Right ventricle myocardium inferior (tissue), 1 donor: ENCODE measurements around the gene ADGRG4. TPM values are rescaled to one million over a fixed set of nuclear protein-coding genes. Genes with fewer than 3 reads are reported as not detected.
"Not testable (repeated sequence)": the region's sequence is repeated elsewhere in the genome, so short reads cannot be mapped to it uniquely, and the experiment has no call there.

Source experiments
- ATAC-seq: fragments of 200-7000 bp; cut with Tn5 transposase; one replicate; pipeline ENCODE4 v1.9.1; 2020; ENCODE audit warnings: mild to moderate bottlenecking, moderate library complexity
- DNase-seq: peaks from one replicate; pipeline ENCODE4 v3.0.0; 2021; ENCODE audit errors: missing footprints
- intact Hi-C: fragments of 100-400 bp; cut with DNase I; formaldehyde crosslinking; loops from one replicate; pipeline ENCODE4 v1.11.0; 2022
- total RNA-seq: library from RNA; stranded (reverse); fragmentation: NEBNext Ultra II Directional; extraction: Animal tissue kit (Norgen Biotek cat#: 25700); gene quantifications from one replicate; pipeline ENCODE4 v1.2.1, GENCODE V29; 2021
- donor health status: DM: no; HTN: yes; CAD: no; lungs with severe emphysema.

ADGRG4 gene
- total RNA-seq, 1 donor from 2014 or later = not detected

DNA sequence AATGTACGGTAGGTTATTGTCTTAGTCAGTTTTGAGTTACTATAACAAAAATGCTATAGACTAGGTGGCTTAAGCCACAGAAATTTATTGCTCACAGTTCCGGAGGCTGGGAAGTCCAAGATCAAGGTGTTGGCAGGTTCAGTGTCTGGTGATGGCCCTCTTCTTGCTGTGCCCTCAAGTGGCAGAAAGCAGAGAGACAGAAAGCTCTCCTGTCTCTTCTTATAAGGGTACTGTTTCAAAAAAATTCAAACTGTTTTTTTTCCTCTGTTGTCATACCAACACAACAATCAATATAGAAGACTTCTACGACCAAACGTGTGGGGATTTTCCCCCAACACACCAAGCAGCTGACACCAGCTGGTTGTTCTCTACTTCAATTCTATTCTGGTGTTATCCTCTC, 53.4 kb downstream of the ADGRG4 start:
- no peak for DNase-seq
- ATAC-seq = no peak
- intact Hi-C loops = no loop called here

DNA sequence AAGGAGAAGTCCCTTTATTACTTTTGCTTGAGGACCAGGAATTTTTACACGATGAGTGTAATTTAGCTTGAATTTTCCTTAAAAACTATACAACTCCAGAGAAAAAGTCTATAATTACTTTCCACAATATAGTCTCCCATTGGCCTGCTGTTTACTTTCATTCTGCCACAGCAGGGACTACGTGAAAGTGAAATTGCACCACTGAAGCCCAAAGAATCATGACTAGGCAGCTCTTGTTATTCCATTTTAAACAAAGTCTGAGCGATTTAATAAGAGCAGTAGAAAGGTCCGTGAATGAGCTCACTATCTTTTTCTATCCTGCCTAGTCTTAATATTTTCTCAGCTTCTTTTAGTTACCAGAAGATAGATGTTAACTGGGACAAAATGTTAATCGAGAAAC, 68.6 kb downstream of the ADGRG4 start:
- intact Hi-C loops = no loop called here
- DNase-seq = no peak
- ATAC-seq = no peak

DNA sequence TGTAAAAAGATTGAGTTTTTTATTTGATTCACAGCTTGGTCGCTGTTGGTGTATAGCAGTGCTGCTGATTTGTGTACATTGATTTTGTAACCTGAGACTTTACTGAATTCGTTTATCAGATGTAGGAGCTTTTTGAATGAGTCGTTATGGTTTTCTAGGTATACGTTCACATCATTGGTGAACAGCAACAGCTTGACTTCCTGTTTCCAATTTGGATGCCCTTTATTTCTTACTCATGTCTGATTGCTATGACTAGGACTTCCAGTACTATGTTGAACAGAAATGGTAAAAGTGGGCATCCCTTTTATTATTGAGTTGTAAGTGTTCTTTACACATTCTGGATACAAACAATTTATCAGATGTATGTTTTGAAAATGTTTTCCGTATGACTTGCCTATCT, 76.0 kb downstream of the ADGRG4 start:
- ATAC-seq = no peak
- intact Hi-C loops = no loop called here
- no peak for DNase-seq

DNA sequence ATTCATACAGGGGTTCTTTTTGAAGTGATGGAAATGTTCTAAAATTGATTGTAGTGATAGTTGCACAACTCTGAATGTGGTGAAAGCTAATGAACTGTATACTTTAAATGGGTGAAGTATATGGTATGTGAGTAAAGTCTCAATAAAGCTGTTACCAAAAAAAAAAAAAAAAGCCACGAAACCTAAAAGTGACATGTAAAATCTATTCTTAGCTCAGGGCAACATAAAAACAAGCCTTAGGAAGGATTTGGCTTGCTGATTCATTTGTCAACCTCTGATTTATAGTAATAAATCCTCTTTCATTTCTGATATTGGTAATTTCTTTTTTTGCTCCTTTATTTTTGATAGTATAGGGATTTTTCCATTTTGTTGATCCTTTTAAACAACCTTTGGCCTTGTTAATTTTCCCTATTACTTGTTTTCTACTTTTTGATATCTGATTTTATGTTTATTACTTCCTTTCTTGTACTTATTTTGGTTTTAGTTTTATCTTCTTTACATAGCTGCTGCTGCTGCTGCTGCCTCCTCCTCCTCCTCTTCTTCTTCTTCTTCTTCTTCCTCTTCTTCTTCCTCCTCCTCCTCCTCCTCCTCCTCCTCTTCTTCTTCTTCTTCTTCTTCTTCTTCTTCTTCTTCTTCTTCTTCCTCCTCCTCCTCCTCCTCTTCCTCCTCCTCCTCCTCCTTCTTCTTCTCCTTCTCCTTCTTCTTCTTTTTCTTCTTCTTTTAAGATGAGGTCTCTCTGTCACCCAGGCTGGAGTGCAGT, 79.4 kb downstream of the ADGRG4 start:
- DNase-seq = no peak
- no peak for ATAC-seq
- intact Hi-C loops = no loop called here

DNA sequence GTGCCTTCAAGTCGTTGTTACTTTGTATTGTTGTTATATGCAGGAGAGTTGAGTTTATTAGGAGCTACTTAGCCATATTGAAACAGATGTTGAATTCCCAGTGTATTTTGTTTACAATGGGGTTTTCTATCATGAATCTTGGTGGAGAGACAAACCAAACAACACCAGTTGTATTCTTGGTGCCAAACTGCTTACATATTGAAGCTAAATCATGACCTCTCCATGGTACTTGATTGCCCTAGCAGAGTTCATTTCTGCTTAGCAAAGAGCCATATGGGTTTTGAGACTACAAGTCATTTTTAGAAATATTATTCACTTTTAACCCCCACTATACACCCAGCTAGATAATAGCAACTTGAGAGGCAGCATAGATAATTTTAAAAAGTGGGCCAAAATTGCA, 85.4 kb downstream of the ADGRG4 start:
- intact Hi-C loops = no loop called here
- no peak for ATAC-seq
- no peak for DNase-seq

DNA sequence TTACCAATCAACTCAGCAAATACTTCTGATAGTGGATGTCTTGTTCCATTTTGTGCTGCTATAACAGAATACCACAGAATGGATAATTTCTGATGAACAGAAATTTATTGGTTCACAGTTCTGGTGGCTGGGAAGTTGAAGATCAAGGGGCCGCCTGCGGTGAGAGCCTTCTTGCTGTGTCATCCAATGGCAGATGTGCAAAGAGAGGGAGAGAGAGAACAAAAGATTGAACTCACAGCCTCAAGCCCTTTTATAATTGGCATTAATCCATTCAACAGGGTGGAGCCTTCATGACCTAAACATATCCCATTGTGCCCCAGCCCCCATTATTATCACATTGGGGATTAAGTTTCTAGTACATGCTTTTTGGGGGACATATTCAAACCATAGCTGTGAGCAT, 86.1 kb downstream of the ADGRG4 start:
- DNase-seq = no peak
- intact Hi-C loops = no loop called here
- no peak for ATAC-seq

DNA sequence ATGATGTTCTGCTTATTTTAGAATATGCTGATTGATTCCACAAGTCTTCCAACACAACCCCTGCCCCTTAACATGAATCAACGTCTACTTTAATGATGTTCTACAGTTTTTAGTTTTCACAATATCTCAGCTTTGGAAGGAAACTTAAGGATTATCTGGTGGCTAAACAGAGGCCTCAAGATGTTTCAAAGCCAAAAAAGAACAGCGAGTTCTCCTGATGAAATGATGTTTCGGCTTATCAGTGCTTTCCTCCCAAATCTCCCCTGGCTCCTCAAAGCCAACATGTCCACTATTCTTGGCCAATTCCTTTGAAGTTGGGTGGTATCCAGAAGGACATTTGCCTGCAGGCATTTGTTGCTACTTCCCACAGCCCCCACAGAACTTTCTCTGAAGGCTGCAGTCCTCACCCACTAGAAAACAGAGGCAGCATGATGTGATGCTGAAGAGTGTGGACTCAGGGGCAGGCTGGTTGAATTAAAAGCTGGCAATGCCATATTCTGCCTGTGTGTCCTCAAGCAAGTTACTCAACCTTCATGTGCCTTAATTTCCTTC, 87.3 kb downstream of the ADGRG4 start:
- no peak for DNase-seq
- intact Hi-C loops = no loop called here
- ATAC-seq = peak; percentile 69

DNA sequence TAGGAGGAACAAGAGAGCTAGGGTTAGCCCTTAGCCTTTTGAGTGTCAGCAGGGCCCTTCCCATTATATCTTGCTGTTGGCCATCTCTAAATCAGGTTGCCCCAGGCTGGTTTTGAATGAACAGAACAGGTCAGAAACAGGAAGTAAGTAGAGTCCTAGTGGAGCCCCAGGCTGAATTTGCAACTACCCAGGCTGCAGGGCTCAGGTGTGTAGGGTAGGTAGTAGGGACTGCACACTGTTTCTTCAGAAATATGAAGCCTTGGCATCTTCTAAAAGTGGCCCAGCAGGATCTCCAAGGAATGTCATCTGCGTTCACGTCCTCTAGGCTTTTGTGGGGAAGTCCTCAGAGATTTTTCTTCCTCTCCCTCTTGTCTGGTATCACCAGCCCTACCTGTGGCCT, 90.2 kb downstream of the ADGRG4 start:
- intact Hi-C loops = loop anchor here (10.0 kb wide), 1 partner anchor 184 kb away; no protein-coding TSS in a partner anchor
- ATAC-seq = no peak
- DNase-seq = no peak

DNA sequence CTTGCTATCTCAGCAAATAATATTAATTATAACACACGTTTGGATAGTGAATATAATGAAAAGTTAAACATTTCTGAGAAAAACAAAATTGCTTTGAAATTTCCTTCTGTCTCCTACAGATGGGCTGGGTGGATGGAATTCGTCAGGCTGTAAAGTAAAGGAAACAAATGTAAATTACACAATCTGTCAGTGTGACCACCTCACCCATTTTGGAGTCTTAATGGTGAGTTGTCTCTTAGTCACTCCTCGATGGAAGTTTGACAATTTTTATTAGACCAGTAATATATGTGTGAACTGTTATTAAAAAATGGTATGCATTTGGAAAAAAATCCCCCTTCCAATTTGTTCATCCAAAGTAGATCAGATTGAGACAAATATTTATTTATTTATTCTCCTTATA, 94.5 kb downstream of the ADGRG4 start:
- ATAC-seq (no peak), DNase-seq (no peak)
- intact Hi-C loops = loop anchor here (10.0 kb wide), 1 partner anchor 180 kb away; no protein-coding TSS in a partner anchor

DNA sequence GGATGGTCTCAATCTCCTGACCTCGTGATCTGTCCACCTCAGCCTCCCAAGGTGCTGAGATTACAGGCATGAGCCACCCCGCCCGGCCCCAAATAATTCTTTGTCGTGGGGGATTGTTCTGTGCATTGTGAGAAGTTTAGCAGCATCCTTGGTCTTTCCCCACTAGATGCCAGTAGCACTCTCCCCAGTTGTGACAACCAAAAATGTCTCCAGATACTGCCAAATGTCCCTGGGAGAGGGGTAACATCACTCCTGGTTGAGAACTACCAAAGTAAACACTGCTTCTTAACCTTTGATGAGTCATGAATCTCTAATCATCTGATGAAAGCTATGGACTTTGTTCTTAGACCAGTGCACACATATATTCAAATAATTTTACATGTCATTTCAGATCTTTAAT, 96.2 kb downstream of the ADGRG4 start:
- intact Hi-C loops = loop anchor here (10.0 kb wide), 1 partner anchor 178 kb away; no protein-coding TSS in a partner anchor
- no peak for DNase-seq
- ATAC-seq = no peak

DNA sequence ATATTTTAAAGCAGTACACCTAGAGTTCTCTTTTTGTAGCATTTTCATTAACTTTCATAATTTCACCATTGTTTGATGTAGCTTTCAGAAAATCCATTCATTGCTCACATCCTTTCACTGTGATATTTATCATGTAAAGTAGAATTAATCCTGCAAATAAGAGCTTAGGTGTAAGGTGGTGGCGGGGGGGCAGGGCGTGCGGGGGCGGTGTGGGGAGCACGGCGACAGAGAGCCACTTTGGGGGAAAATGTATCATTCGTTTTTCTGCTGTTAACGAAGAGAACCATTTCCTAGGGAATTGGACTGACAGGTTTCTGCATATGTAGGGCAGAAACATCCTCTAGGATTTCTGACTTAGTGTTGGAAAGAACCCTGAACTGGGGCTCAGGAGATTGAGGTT, 104.4 kb downstream of the ADGRG4 start:
- no peak for DNase-seq
- intact Hi-C loops = no loop called here
- ATAC-seq = no peak

DNA sequence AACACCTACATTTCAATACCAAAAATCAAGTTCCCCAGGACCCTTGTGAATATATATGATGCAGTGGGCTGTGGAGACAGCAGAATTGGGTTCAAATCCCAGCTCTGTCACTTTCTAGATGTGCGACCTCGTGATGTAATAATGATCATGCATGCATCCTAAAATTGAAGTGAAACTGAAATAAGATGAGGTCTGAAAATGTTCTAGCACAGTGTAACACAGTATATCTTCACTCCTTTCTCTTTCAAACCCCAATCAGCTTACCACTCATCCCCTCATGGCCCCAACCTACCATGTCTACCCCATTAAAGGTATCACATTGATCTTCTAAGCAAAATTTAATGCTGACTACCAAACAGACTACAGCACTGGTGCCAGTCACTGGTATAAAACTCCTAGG, 117.0 kb downstream of the ADGRG4 start:
- intact Hi-C loops = no loop called here

DNA sequence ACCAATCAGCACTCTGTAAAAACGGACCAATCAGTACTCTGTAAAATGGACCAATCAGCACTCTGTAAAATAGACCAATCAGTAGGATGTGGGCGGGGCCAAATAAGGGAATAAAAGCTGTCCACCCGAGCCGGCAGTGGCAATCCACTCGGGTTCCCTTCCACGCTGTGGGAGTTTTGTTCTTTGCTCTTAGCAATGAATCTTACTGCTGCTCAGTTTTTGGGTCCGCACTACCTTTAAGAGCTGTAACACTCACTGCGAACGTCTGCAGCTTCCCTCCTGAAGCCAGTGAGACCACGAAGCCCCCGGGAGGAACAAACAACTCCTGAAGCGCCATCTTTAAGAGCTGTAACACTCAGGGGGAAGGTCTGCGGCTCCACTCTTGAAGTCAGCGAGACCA, 120.6 kb downstream of the ADGRG4 start:
- DNase-seq = no peak
- no peak for ATAC-seq
- intact Hi-C loops = no loop called here

More for the DNA sequence above, 117.0 kb downstream of the ADGRG4 start:
- DNase-seq = no peak
- ATAC-seq = no peak

DNA sequence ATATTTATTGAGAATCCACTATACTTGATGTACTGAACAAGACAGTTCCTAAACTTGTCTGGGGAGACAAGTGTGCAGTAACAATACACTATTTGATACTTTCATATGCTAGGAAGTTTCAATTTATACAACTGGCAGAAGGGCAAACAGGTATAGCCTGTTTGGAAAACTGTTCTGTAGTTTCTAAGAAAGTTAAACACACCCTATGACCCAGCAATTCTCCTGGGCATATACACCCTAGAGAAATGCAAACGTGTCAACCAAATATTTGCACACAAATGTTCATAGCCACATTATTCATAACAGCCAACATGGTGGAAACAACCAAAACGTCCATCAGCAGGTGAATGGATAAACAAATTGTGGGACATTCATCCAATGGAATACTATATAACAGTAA, 123.0 kb downstream of the ADGRG4 start:
- intact Hi-C loops = no loop called here
- DNase-seq (no peak), ATAC-seq (no peak)

DNA sequence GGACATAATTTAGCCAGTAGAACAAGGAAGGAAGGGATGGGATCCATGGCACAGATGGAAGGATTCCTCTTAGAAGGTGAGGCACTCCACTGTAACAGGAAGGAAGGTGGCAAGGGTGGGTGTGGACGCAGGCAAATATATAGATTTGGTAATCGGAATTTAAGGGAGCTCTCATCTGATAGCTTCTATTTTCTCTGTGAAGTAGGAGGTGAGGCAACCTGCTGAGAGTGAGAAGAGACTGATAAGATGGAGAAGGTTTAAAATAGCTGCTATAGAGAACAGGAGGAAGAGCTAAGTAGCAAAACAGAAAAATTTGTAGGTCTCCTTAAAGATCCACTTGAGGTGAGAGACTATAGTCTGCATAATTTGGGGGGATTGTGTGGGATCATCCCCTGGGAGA, 125.2 kb downstream of the ADGRG4 start:
- intact Hi-C loops = no loop called here
- no peak for ATAC-seq
- DNase-seq = no peak

DNA sequence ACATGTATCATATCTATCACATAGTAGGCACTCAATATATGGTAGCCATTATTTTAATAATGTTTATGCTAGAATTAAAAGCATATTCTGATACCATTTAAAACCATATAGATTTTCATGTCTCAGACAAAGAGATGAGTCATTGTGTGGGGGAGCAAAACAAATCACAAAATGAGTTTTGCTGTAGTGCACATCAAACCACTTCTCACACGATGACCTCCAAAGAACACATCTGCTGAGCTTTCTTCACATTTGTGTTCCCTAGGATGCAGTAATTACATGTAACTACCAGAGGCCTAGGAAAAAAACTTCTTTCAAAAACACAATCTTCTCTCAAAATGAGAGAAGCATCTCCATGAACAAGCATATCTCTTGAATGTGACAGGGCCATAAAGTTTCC, 130.9 kb downstream of the ADGRG4 start:
- intact Hi-C loops = no loop called here
- no peak for DNase-seq
- no peak for ATAC-seq

DNA sequence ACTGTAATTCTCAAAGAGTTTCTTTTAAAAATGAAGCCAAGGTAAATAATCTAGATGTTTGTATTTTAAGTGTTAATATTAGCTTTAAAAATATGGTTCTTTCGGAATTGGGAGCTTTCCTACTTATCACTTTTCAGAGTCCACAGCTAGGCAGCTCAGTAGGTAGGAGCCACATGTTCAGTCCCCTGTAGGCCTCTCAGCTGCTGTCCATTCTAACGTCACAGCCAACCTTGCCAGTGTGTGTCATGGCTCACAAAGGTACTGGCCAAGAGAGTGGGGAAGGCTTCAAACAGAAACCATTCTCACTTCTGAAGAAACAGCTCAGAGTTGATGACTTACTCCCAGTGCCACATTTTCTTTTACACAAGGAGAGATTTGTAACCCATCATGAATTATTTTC, 137.0 kb downstream of the ADGRG4 start:
- no peak for DNase-seq
- ATAC-seq = no peak
- intact Hi-C loops = no loop called here

DNA sequence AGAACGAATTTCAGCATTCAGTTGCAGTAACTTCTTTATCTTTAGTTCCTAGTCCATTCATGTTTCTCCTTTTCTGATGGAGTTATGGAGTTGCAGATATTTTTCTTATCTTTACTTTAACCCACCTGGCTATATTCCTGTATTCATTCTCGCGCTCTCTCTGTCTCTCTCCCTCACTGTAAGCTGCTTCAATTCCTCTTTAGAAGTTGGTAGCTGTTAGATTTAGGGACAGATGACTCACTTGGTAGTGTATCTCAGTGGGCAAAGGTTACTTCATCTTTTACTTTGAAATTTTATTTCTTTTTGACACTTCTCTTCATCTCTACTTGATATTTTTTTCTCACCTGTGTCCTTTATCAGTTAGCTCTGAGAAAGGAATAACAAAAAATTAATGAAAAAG, 137.4 kb downstream of the ADGRG4 start:
- intact Hi-C loops = no loop called here
- DNase-seq = no peak
- no peak for ATAC-seq

DNA sequence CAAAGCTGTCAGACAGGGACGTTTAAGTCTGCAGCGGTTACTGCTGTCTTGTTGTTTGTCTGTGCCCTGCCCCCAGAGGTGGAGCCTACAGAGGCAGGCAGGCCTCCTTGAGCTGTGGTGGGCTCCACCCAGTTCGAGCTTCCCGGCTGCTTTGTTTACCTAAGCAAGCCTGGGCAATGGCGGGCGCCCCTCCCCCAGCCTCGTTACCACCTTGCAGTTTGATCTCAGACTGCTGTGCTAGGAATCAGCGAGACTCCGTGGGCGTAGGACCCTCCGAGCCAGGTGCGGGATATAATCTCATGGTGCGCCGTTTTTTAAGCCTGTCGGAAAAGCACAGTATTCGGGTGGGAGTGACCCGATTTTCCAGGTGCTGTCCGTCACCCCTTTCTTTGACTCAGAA, 144.9 kb downstream of the ADGRG4 start:
- intact Hi-C loops, ATAC-seq, DNase-seq: not testable (repeated sequence)

DNA sequence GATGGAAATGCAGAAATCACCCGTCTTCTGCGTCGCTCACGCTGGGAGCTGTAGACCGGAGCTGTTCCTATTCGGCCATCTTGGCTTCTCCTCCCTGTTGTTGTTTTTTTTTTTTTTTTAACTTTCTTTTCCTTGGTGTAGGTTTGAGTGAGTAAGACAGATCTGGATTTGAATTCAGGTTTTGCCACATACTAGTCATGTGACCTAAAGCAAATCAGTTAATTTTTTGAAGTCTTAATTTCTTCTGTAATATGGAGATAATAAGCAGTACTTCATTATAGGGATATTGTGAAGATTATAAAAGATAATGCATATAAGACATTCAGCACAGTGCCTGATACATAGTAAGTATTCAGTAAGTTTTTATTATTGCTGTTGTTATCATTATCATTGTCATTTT, 145.4 kb downstream of the ADGRG4 start:
- ATAC-seq (no peak), DNase-seq (no peak)

DNA sequence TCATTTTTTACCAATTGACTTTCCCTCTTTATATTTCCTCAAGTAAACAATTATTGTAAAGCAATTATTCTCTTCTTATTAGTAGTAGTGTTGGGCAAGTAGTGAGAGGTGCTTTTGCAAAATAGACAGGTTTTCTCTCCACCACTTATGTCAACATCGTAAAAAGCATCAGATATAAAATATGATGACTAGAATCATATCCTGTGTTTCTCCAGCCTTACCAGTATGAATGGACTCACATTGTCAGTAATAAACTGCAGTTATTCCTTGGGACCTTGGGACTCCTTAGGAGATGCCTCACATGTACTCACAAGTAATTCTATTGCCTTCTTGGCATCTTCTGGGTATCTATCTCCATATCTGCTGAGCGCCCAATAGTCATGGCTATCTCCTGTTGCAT, 146.5 kb downstream of the ADGRG4 start:
- no peak for ATAC-seq
- intact Hi-C loops = no loop called here

More for the DNA sequence above, 145.4 kb downstream of the ADGRG4 start:
- intact Hi-C loops = no loop called here

More for the DNA sequence above, 146.5 kb downstream of the ADGRG4 start:
- DNase-seq = no peak
